OCI-LY1 (cell line): Measurements from ENCODE around the gene ESRRA.
"Not testable (repeated sequence)": the region's sequence is repeated elsewhere in the genome, so short reads cannot be mapped to it uniquely, and the experiment has no call there.

Source experiments
- H2AFZ ChIP-seq: fragments of 200-600 bp; sonication (generic), shearing (Covaris generic); 2 replicates; pipeline ENCODE4 v1.6.0; 2014; ENCODE audit warnings: antibody characterized with exemption, mild to moderate bottlenecking, low read length
- H3F3A ChIP-seq: fragments of 200-600 bp; sonication (generic), shearing (Covaris generic); 2 replicates; pipeline ENCODE4 v1.6.0; 2014; ENCODE audit warnings: mild to moderate bottlenecking, antibody characterized with exemption, low read length, moderate library complexity; ENCODE audit not compliant: insufficient read depth
- H3K27ac ChIP-seq: fragments of 200-600 bp; sonication (generic); 2 replicates; pipeline ENCODE4 v1.5.1; 2014; ENCODE audit warnings: low read length, mixed run types, mild to moderate bottlenecking, low read depth; ENCODE audit not compliant: poor library complexity, severe bottlenecking
- H3K27me3 ChIP-seq: fragments of 200-600 bp; sonication (generic); 2 replicates; pipeline ENCODE4 v1.6.0; 2014; ENCODE audit warnings: antibody characterized with exemption, mild to moderate bottlenecking, low read length, moderate library complexity; ENCODE audit not compliant: insufficient read depth
- H3K36me3 ChIP-seq: fragments of 200-600 bp; sonication (generic); 2 replicates; pipeline ENCODE4 v1.6.1; 2014; ENCODE audit warnings: mild to moderate bottlenecking, antibody characterized with exemption, low read length, moderate library complexity, mixed read lengths; ENCODE audit not compliant: insufficient read depth
- H3K4me1 ChIP-seq: fragments of 200-600 bp; sonication (generic); 2 replicates; pipeline ENCODE4 v1.5.1; 2014; ENCODE audit warnings: mild to moderate bottlenecking, low read length, moderate library complexity; ENCODE audit not compliant: insufficient read depth, severe bottlenecking
- H3K4me2 ChIP-seq: fragments of 200-600 bp; sonication (generic), shearing (Covaris generic); 2 replicates; pipeline ENCODE4 v1.6.1; 2014; ENCODE audit warnings: low read length
- H3K4me3 ChIP-seq: fragments of 200-600 bp; sonication (generic); 2 replicates; pipeline ENCODE4 v1.5.1; 2014; ENCODE audit warnings: low read length, low read depth, mild to moderate bottlenecking, mixed read lengths; ENCODE audit not compliant: poor library complexity, severe bottlenecking
- H3K79me2 ChIP-seq: fragments of 200-600 bp; shearing (Covaris generic); 2 replicates; pipeline ENCODE4 v1.6.1; 2016; ENCODE audit warnings: mixed run types, low read length, mixed read lengths; ENCODE audit not compliant: insufficient read depth
- H3K9ac ChIP-seq: fragments of 200-600 bp; sonication (generic), shearing (Covaris generic); 2 replicates; pipeline ENCODE4 v1.6.1; 2014; ENCODE audit warnings: mild to moderate bottlenecking, low read length, mixed read lengths
- H3K9me2 ChIP-seq: fragments of 200-600 bp; sonication (generic), shearing (Covaris generic); 2 replicates; pipeline ENCODE4 v1.6.1; 2014; ENCODE audit warnings: low read depth, mild to moderate bottlenecking, low read length, mixed read lengths
- H3K9me3 ChIP-seq: fragments of 200-600 bp; shearing (Covaris generic); 2 replicates; pipeline ENCODE4 v1.6.1; 2014; ENCODE audit warnings: low read length, mixed read lengths
- H4K20me1 ChIP-seq: fragments of 200-600 bp; sonication (generic), shearing (Covaris generic); 2 replicates; pipeline ENCODE4 v1.6.0; 2016; ENCODE audit warnings: mild to moderate bottlenecking, low read length; ENCODE audit not compliant: insufficient read depth
- CTCF ChIP-seq: fragments of 200-600 bp; sonication (generic), shearing (Covaris generic); IDR thresholded peaks from 2 replicates; pipeline ENCODE4 v1.5.1; 2017; ENCODE audit warnings: mild to moderate bottlenecking, antibody characterized with exemption, low read length, moderate library complexity, mixed read lengths
- EZH2 ChIP-seq: fragments of 200-600 bp; sonication (generic), shearing (Covaris generic); IDR thresholded peaks from 2 replicates; pipeline ENCODE4 v1.8.0; 2017; ENCODE audit warnings: borderline replicate concordance, mixed run types, mild to moderate bottlenecking, antibody characterized with exemption, low read length, moderate library complexity, mixed read lengths

The ESRRA gene

GRCh38 chr11:64321533-64321932 lies 16.2 kb downstream of the ESRRA start:
- H3K9ac ChIP-seq, result no peak overlapping the region
- H2AFZ ChIP-seq, result no peak overlapping the region
- no peaks in the 10 kb centered on the region for H3K27me3 ChIP-seq
- peaks cover 11% of the 10 kb centered on the region; the same call in 1 of the 2 replicates for H3K36me3 ChIP-seq
- no peak overlapping the region for H3K4me2 ChIP-seq
- TF ChIP-seq CTCF (no peak), EZH2 (no peak)
- H3K4me1 ChIP-seq, result peaks cover 11% of the 10 kb centered on the region
- no peak overlapping the region for H3K4me3 ChIP-seq
- no peaks in the 10 kb centered on the region for H3K79me2 ChIP-seq
- H3K9me3 ChIP-seq, result no peaks in the 10 kb centered on the region
- H3F3A ChIP-seq, result no peaks in the 10 kb centered on the region
- H4K20me1 ChIP-seq, result no peaks in the 10 kb centered on the region
- no peak overlapping the region for H3K27ac ChIP-seq
- no peaks in the 10 kb centered on the region for H3K9me2 ChIP-seq

DNA sequence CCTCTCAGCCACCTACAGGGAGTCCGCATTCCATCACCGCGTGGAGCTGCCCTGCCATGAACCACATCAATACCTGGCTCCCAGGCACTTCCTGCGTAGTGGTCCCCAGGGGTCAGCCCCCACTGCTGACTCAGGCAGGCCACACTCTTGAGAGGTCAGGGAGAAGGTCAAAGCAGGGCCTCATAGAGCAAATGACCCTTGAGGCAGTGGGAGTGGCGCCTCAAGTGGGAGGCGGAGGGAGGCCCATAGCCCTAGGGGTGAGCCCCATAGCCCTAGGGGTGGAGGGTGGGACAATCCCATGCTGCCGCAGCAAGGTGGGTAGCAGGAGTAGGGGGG lies 17.6 kb downstream of the ESRRA start:
- no peak overlapping the region for H3K27ac ChIP-seq
- H3K9me2 ChIP-seq, result no peaks in the 10 kb centered on the region
- TF ChIP-seq EZH2 (no peak), CTCF (no peak)
- no peak overlapping the region for H2AFZ ChIP-seq
- H3F3A ChIP-seq, result no peaks in the 10 kb centered on the region
- peaks cover 10% of the 10 kb centered on the region; the same call in 1 of the 2 replicates for H3K36me3 ChIP-seq
- no peaks in the 10 kb centered on the region for H3K79me2 ChIP-seq
- H3K9ac ChIP-seq, result no peak overlapping the region
- H3K27me3 ChIP-seq, result peaks cover 4% of the 10 kb centered on the region; the same call in 1 of the 2 replicates
- no peaks in the 10 kb centered on the region for H3K9me3 ChIP-seq
- H3K4me1 ChIP-seq, result peaks cover 7% of the 10 kb centered on the region
- no peak overlapping the region for H3K4me3 ChIP-seq
- no peaks in the 10 kb centered on the region for H4K20me1 ChIP-seq
- no peak overlapping the region for H3K4me2 ChIP-seq

DNA sequence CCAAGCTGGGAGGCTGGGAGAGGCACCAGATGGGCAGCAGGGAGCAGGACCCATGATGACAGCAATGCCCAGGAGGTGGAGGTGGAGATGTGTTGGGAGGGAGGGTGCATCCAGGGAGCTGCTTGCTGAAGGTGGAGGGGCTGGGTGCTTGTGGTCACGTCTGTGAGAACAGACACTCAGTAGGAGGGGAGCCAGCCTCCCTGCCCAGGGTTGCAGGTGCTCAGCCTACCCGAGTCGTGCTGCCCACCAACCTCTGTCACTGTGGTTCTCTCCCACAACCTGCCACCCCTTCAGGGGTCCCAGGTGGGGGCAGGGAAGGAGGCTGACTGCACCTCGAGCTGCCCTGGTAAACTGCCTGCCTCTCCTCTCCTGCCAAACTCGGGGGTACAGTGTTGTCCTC lies 18.0 kb downstream of the ESRRA start:
- TF ChIP-seq EZH2, result no peak
- no peak for TF ChIP-seq CTCF
- peaks cover 4% of the 10 kb centered on the region; the same call in 1 of the 2 replicates for H3K27me3 ChIP-seq
- H4K20me1 ChIP-seq, result no peaks in the 10 kb centered on the region
- peaks cover 10% of the 10 kb centered on the region; the same call in 1 of the 2 replicates for H3K36me3 ChIP-seq
- H3K9ac ChIP-seq, result no peak overlapping the region
- no peak overlapping the region for H3K27ac ChIP-seq
- H2AFZ ChIP-seq, result no peak overlapping the region
- H3F3A ChIP-seq, result no peaks in the 10 kb centered on the region
- H3K9me3 ChIP-seq, result no peaks in the 10 kb centered on the region
- H3K79me2 ChIP-seq, result no peaks in the 10 kb centered on the region
- no peak overlapping the region for H3K4me2 ChIP-seq
- H3K9me2 ChIP-seq, result no peaks in the 10 kb centered on the region
- peaks cover 7% of the 10 kb centered on the region for H3K4me1 ChIP-seq
- H3K4me3 ChIP-seq, result no peak overlapping the region

- H3K9ac ChIP-seq, H4K20me1 ChIP-seq, H3K4me3 ChIP-seq, H3K9me3 ChIP-seq, H3K9me2 ChIP-seq, H2AFZ ChIP-seq, H3K4me2 ChIP-seq, H3K4me1 ChIP-seq, H3K27me3 ChIP-seq, H3K79me2 ChIP-seq, H3F3A ChIP-seq, H3K27ac ChIP-seq: not testable (repeated sequence)
- peaks cover 10% of the 10 kb centered on the region; the same call in 1 of the 2 replicates for H3K36me3 ChIP-seq
These were observed 18.7 kb downstream of the ESRRA start for GRCh38 chr11:64323984-64324383.
